OCI-LY7 (cell line): ENCODE data around the gene KRT80. TPM values are rescaled to one million over a fixed set of nuclear protein-coding genes. Genes with fewer than 3 reads are reported as not detected.

Experiments used
- BruUV-seq: library from RNA; stranded (reverse); fragments of 400-500 nt; replicated peaks from 2 replicates; lab custom pipeline; 2021; lab: Mats Ljungman, UMichigan
- CTCF ChIA-PET: fragments of 300-600 bp; sonication (Branson Sonifier 250); formaldehyde crosslinking; loops from one replicate; lab custom pipeline; 2022; ENCODE audit warnings: antibody characterized with exemption; ENCODE audit not compliant: unreplicated experiment; lab: Charles Lee
- POLR2A ChIA-PET: fragments of 300-600 bp; sonication (Branson Sonifier 250); formaldehyde crosslinking; loops from one replicate; lab custom pipeline; 2022; ENCODE audit warnings: antibody characterized with exemption; lab: Charles Lee
- DNase-seq: peaks from one replicate; pipeline ENCODE4 v3.0.0-alpha.2; 2015; ENCODE audit warnings: low spot score
- H2AFZ ChIP-seq: fragments of 200-600 bp; sonication (generic), shearing (Covaris generic); 2 replicates; pipeline ENCODE4 v1.6.1; 2014; ENCODE audit warnings: mild to moderate bottlenecking, antibody characterized with exemption, low read length, moderate library complexity
- H3K27ac ChIP-seq: fragments of 200-600 bp; sonication (generic); 2 replicates; pipeline ENCODE4 v1.5.1; 2014; ENCODE audit warnings: mixed run types, low read depth, mild to moderate bottlenecking, moderate library complexity, low read length, inconsistent platforms; ENCODE audit not compliant: poor library complexity, severe bottlenecking
- H3K36me3 ChIP-seq: fragments of 200-600 bp; sonication (generic); 2 replicates; pipeline ENCODE4 v1.6.1; 2014; ENCODE audit warnings: mild to moderate bottlenecking, antibody characterized with exemption, low read length, moderate library complexity, mixed read lengths; ENCODE audit not compliant: insufficient read depth
- H3K4me1 ChIP-seq: fragments of 200-600 bp; sonication (generic); 2 replicates; pipeline ENCODE4 v1.5.1; 2014; ENCODE audit warnings: mild to moderate bottlenecking, low read length; ENCODE audit not compliant: insufficient read depth, poor library complexity, severe bottlenecking
- H3K4me2 ChIP-seq: fragments of 200-600 bp; sonication (generic); 2 replicates; pipeline ENCODE4 v1.6.1; 2014; ENCODE audit warnings: mild to moderate bottlenecking, low read length
- H3K4me3 ChIP-seq: fragments of 200-600 bp; sonication (generic); 2 replicates; pipeline ENCODE4 v1.5.1; 2014; ENCODE audit warnings: mild to moderate bottlenecking, low read depth, low read length; ENCODE audit not compliant: poor library complexity, severe bottlenecking
- H3K79me2 ChIP-seq: fragments of 200-600 bp; sonication (generic); 2 replicates; pipeline ENCODE4 v1.6.1; 2016; ENCODE audit warnings: low read depth, mild to moderate bottlenecking, low read length, moderate library complexity, mixed read lengths; ENCODE audit not compliant: insufficient read depth
- H3K9me2 ChIP-seq: fragments of 200-600 bp; sonication (generic); 2 replicates; pipeline ENCODE4 v1.6.1; 2016; ENCODE audit warnings: mild to moderate bottlenecking, low read length, mixed read lengths; ENCODE audit not compliant: insufficient read depth
- H3K9me3 ChIP-seq: fragments of 200-600 bp; sonication (generic); 2 replicates; pipeline ENCODE4 v1.6.1; 2014; ENCODE audit warnings: mild to moderate bottlenecking, mixed run types, low read length, mixed read lengths
- H4K20me1 ChIP-seq: fragments of 200-600 bp; sonication (generic); 2 replicates; pipeline ENCODE4 v1.6.1; 2014; ENCODE audit warnings: mild to moderate bottlenecking, antibody characterized with exemption, low read length, moderate library complexity, mixed read lengths; ENCODE audit not compliant: insufficient read depth
- EZH2phosphoT487 ChIP-seq: fragments of 200-600 bp; sonication (generic); IDR thresholded peaks from 2 replicates; pipeline ENCODE4 v1.6.1; 2018; ENCODE audit warnings: low read depth, borderline replicate concordance, mild to moderate bottlenecking, mixed run types, antibody characterized with exemption, low read length, moderate library complexity, mixed read lengths
- intact Hi-C: fragments of 100-400 bp; cut with micrococcal nuclease; formaldehyde crosslinking; loops from one replicate; pipeline ENCODE4 v1.10.0; 2022; ENCODE audit not compliant: unreplicated experiment
- total RNA-seq, 2 experiments: library from RNA; depleted of rRNA in 1 of 2; stranded (reverse); fragments of >200 nt in 1 of 2; shearing (Covaris generic) in 1 of 2; gene quantifications; 2 replicates each; pipeline ENCODE4 v1.2.3, GENCODE V29; 2014 to 2022
- TF ChIP-seq, protein P1 (sequence below): fragments of 200-600 bp; sonication (generic); conservative IDR thresholded peaks from 2 replicates; pipeline ENCODE4 v1.5.1; 2014; ENCODE audit warnings: mild to moderate bottlenecking, antibody characterized with exemption, low read length, moderate library complexity, mixed read lengths

The KRT80 gene
- total RNA-seq, 2 experiments from 2014 or later, result not detected

DNA sequence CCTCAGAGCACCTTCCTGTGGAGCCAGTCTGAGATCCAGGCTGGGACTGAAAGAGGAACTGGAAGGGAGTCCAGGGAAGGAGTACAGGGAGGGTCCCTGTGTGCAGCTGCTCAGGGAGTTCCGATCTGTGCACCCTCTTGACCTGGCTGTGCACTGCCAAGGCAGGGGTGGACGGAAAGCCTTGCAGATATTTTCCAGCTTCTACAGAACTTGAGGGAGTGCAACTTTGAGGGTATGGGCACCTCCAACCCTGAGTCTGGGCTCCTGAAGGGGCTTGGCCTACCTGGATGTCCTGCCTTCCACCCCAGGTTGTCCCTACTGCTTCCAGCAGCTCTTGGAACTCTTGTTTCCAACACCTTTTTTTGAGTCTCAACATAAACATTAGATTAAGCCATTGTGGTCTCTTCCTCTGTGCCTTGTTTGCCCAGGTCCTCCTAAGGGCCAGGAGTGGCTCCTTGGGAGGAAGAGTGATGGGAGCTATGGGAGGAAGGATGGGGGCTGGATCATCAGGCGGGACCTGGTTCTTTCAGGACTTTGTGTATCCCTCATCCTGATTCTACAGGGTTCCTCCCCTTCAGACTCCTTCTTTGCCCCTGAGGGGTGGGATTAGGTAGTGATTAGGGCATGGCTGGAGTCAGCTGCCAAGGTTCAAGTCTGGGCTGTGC lies 44.7 kb upstream of the KRT80 start:
- TF ChIP-seq, protein P1, sequence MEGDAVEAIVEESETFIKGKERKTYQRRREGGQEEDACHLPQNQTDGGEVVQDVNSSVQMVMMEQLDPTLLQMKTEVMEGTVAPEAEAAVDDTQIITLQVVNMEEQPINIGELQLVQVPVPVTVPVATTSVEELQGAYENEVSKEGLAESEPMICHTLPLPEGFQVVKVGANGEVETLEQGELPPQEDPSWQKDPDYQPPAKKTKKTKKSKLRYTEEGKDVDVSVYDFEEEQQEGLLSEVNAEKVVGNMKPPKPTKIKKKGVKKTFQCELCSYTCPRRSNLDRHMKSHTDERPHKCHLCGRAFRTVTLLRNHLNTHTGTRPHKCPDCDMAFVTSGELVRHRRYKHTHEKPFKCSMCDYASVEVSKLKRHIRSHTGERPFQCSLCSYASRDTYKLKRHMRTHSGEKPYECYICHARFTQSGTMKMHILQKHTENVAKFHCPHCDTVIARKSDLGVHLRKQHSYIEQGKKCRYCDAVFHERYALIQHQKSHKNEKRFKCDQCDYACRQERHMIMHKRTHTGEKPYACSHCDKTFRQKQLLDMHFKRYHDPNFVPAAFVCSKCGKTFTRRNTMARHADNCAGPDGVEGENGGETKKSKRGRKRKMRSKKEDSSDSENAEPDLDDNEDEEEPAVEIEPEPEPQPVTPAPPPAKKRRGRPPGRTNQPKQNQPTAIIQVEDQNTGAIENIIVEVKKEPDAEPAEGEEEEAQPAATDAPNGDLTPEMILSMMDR, result no peak
- TF ChIP-seq EZH2phosphoT487, result no peak
- ChIA-PET CTCF (no interaction called here), POLR2A (no interaction called here)
- no peaks in the 10 kb centered on the region for H3K4me1 ChIP-seq
- H4K20me1 ChIP-seq, result no peaks in the 10 kb centered on the region
- DNase-seq, result no peak
- no peaks in the 10 kb centered on the region for H3K9me2 ChIP-seq
- H3K36me3 ChIP-seq, result no peaks in the 10 kb centered on the region
- intact Hi-C loops, result no loop called here
- H2AFZ ChIP-seq, result no peak overlapping the region
- no peak overlapping the region for H3K4me3 ChIP-seq
- H3K4me2 ChIP-seq, result no peak overlapping the region
- no peak overlapping the region for H3K27ac ChIP-seq
- H3K79me2 ChIP-seq, result no peaks in the 10 kb centered on the region
- H3K9me3 ChIP-seq, result no peaks in the 10 kb centered on the region
- no TSS peak for BruUV-seq

DNA sequence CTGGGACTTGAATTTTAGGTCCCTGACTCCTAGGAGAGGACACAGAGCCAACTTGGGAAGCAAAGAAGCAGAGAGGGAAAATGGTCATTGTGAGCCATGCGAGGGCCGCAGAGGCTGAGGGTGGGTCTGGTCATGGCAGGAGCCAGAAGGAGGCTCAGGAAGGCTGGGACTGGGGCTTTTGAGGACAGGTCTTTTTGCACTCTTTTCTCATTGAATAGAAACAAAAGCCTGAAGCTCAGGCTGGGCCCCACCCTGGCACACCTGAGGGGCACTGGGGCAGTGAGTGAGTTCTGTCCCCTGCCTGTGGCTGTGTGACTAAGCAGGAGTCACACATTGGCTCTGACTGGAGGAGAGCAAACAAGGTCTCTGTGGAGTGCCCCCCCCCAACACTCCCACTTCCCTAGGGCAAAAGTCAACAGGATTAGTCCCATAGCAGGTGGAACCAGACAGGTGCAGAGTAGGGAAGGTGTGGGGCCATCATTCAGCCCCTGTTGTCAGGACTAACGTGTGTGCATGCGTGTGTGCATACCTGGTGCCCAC lies 44.1 kb upstream of the KRT80 start:
- no TSS peak for BruUV-seq
- intact Hi-C loops, result no loop called here
- no peaks in the 10 kb centered on the region for H3K79me2 ChIP-seq
- no peak overlapping the region for H3K27ac ChIP-seq
- no peak overlapping the region for H3K4me2 ChIP-seq
- H2AFZ ChIP-seq, result no peak overlapping the region
- no peak overlapping the region for H3K4me3 ChIP-seq
- H4K20me1 ChIP-seq, result no peaks in the 10 kb centered on the region
- POLR2A ChIA-PET, result no interaction called here
- H3K9me2 ChIP-seq, result no peaks in the 10 kb centered on the region
- H3K36me3 ChIP-seq, result no peaks in the 10 kb centered on the region
- TF ChIP-seq EZH2phosphoT487, result no peak
- TF ChIP-seq, protein P1, result no peak
- no peak for DNase-seq
- H3K9me3 ChIP-seq, result no peaks in the 10 kb centered on the region
- H3K4me1 ChIP-seq, result no peaks in the 10 kb centered on the region
- CTCF ChIA-PET, result no interaction called here
